Colon (tissue), 2 donors: ENCODE measurements around the gene ANTKMT.
"Not testable (repeated sequence)": the region's sequence is repeated elsewhere in the genome, so short reads cannot be mapped to it uniquely, and the experiment has no call there.

Experiments
- FAIRE-seq: peaks from 2 replicates; lab custom pipeline; 2012; peaks lifted over from hg19 to GRCh38; lab: Jason Lieb, UNC
- donor health status: control.
- donor health status: control.

ANTKMT gene

GRCh38 chr16:681746-682427 lies 39.1 kb upstream of the ANTKMT start:
- no peak for FAIRE-seq

- FAIRE-seq, result no peak
Observed at GRCh38 chr16:682493-683395, 38.2 kb upstream of the ANTKMT start.

GRCh38 chr16:683396-684070 lies 37.4 kb upstream of the ANTKMT start:
- no peak for FAIRE-seq

GRCh38 chr16:684071-684794 lies 36.7 kb upstream of the ANTKMT start, which contains the start of gene JMJD8:
TSS of gene JMJD8 (minus strand) at chr16:684334. CDS start at chr16:684319, 15 bp downstream.
- FAIRE-seq, result no peak

GRCh38 chr16:684961-685696 lies 35.8 kb upstream of the ANTKMT start:
- FAIRE-seq, result no peak

GRCh38 chr16:685967-686366 lies 35.0 kb upstream of the ANTKMT start:
- no peak for FAIRE-seq

- FAIRE-seq, result no peak
Observed at GRCh38 chr16:686459-687260, 34.3 kb upstream of the ANTKMT start.

GRCh38 chr16:687499-687898 lies 33.4 kb upstream of the ANTKMT start:
- FAIRE-seq, result no peak

GRCh38 chr16:689175-689897 lies 31.6 kb upstream of the ANTKMT start:
- no peak for FAIRE-seq

- FAIRE-seq, result not testable (repeated sequence)
Observed at GRCh38 chr16:691242-691641, 29.7 kb upstream of the ANTKMT start.

GRCh38 chr16:692356-693108 lies 28.4 kb upstream of the ANTKMT start:
- no peak for FAIRE-seq

GRCh38 chr16:693364-693763 lies 27.6 kb upstream of the ANTKMT start:
- FAIRE-seq, result no peak

GRCh38 chr16:693766-694165 lies 27.2 kb upstream of the ANTKMT start:
- FAIRE-seq, result no peak

- FAIRE-seq, result no peak
Observed at GRCh38 chr16:694187-694862, 26.6 kb upstream of the ANTKMT start.

- FAIRE-seq, result no peak
Observed at GRCh38 chr16:694863-695354, 26.0 kb upstream of the ANTKMT start.

GRCh38 chr16:695355-696089 lies 25.4 kb upstream of the ANTKMT start:
- FAIRE-seq, result no peak

- no peak for FAIRE-seq
Observed at GRCh38 chr16:698911-699671, 21.9 kb upstream of the ANTKMT start.
